ENCODE results near the gene PCBP2.

DNA sequence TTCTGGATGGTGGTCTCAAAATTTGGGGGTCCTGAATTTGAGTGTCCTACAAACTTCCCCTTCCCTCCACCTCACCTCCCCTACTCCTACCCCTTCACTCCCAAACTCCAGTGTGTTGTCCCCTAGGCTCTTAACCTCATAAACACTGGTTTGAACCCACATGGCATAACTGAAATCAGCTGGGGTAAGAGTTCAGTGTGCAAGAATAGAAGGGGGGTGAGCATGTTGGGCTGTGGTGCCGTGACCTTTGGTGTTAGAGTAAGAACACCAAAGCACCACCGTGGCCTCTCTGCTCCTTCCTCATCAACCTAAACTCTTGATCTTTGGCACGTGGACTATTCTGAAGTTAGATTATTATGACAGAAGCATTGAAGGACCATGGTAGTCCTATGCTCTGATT is 11.0 kb downstream of the PCBP2 start:
- no peak for TF ChIP-seq TAF1 (IDR thresholded peaks at IDR 0.05; ENCODE audit: low read depth)
- TF ChIP-seq RAD21 (IDR thresholded peaks at IDR 0.05; ENCODE audit: low read depth), result no peak
- TF ChIP-seq, protein P1, sequence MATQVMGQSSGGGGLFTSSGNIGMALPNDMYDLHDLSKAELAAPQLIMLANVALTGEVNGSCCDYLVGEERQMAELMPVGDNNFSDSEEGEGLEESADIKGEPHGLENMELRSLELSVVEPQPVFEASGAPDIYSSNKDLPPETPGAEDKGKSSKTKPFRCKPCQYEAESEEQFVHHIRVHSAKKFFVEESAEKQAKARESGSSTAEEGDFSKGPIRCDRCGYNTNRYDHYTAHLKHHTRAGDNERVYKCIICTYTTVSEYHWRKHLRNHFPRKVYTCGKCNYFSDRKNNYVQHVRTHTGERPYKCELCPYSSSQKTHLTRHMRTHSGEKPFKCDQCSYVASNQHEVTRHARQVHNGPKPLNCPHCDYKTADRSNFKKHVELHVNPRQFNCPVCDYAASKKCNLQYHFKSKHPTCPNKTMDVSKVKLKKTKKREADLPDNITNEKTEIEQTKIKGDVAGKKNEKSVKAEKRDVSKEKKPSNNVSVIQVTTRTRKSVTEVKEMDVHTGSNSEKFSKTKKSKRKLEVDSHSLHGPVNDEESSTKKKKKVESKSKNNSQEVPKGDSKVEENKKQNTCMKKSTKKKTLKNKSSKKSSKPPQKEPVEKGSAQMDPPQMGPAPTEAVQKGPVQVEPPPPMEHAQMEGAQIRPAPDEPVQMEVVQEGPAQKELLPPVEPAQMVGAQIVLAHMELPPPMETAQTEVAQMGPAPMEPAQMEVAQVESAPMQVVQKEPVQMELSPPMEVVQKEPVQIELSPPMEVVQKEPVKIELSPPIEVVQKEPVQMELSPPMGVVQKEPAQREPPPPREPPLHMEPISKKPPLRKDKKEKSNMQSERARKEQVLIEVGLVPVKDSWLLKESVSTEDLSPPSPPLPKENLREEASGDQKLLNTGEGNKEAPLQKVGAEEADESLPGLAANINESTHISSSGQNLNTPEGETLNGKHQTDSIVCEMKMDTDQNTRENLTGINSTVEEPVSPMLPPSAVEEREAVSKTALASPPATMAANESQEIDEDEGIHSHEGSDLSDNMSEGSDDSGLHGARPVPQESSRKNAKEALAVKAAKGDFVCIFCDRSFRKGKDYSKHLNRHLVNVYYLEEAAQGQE (IDR thresholded peaks at IDR 0.05; ENCODE audit: low read depth), result no peak
- TF ChIP-seq NFIC (IDR thresholded peaks at IDR 0.05), result no peak
- TF ChIP-seq TEAD4 (IDR thresholded peaks at IDR 0.05), result no peak
- TF ChIP-seq CEBPB (IDR thresholded peaks at IDR 0.05), result no peak
- TF ChIP-seq, protein P2, sequence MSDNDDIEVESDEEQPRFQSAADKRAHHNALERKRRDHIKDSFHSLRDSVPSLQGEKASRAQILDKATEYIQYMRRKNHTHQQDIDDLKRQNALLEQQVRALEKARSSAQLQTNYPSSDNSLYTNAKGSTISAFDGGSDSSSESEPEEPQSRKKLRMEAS (IDR thresholded peaks at IDR 0.05), result no peak
- no peak for TF ChIP-seq YY1 (IDR thresholded peaks at IDR 0.05; ENCODE audit: low read depth)
- no peak for TF ChIP-seq EP300 (IDR thresholded peaks at IDR 0.05; ENCODE audit: borderline replicate concordance)
- no peak for TF ChIP-seq USF1 (IDR thresholded peaks at IDR 0.05)
